Measurements from ENCODE around the gene NOL11.
"Not testable (repeated sequence)": the region's sequence is repeated elsewhere in the genome, so short reads cannot be mapped to it uniquely, and the experiment has no call there.

Gene NOL11

DNA sequence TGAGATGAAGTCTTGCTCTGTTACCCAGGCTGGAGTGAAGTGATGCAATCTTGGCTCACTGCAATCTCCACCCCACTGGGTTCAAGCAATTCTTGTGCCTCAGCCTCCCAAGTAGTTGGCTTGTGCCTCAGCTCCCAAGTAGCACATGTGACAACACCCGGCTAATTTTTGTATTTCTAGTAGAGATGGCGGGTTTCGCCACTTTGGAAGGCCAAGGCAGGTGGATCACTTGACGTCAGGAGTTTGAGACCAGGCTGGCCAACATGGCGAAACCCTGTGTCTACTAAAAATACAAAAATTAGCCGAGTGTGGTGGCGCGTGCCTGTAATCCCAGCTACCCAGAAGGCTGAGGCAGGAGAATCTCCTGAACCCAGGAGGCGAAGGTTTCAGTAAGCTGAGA, 39.0 kb downstream of the NOL11 start:
- not testable (repeated sequence) for DNase-seq

DNA sequence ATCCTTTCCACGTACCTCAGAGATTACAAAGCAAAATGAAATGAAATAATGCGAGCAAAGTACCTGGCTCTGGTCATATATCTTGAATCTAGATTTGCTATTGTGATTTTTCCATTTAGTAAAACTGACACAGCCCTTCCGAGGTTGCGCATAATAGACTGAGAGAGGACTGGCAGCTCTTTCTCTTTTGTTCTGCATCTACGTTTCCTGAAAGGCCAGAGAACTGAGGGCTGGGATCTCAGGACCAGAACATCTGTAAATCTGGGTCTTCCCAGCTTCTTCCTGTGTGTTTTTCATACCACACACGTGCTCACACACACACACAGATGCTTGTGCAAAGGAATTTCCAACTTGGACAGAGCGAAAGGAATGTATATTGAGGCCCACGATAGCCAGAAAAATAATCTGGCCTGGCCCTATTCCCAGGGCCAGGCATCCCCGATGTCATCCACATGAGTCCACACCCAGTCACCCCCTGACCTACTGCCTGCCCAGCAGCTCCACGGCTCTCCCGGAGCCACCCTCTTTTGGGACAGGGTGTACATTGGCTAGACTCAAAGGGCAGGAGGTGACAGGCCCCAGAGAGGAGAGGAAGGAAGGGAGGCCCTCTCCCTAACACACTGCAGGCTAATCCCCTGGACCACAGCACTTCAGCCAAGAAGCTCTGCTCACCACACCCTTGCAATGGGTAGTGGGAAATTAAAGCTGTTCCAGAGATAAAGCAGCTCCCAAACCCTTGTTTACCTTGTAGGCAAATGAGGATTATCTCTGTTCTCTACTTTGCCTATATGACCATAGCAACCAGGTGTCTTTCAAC, 41.8 kb downstream of the NOL11 start:
- DNase-seq: no peak

DNA sequence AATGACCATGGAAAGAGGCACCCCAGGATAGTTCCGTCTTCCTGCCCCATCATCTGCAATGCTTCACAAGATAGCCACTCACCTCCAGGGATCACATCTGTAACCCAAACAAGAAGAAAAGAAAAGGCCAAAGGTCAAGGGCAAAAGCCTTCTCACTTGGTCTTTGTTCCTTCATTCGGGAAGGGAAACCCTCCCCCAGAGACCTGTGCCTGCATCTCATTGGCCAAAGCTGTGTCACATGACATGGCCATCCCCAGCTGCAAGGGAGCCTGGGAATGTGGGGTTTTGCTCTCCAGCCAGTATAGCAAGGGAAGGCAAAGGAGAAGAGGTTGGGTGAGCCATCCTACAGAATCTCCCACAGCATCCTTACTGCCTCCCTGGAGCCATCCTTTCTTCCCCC, 47.9 kb downstream of the NOL11 start:
- DNase-seq: no peak

DNA sequence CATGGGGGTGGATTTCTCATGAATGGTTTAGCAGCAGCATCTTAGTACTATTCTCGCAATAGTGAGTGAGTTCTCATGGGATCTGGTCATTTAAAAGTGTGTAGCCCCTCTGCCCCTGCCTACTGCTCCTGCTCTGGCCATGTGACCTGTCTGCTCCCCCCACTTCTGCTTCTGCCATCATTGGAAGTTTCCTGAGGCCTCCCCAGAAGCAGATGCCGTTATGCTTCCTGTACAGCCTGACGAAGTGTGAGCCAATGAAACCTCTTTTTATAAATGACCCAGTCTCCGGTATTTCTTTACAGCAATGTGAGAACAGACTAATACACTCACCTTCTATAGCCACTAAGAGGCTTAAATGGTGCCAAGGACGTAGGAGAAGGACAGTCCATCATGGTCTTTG, 51.5 kb downstream of the NOL11 start:
- DNase-seq: no peak

DNA sequence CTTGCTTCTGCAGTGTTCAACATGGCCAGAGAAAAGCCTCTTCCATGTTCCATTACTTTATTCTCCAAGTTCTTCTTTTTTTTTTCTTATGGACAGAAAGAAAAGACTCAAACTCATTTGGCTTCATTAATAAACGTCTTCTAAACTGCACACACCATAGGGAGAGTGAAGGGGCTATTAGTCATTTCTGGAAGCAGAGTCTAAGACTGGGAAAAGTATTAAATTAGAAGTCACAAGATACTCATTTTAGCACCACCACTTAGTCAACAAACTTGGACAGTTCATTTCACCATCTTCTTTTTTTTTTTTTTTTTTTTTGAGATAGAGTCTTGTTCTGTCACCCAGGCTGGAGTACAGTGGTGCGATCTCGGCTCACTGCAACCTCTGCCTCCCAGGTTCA, 52.8 kb downstream of the NOL11 start:
- no peak for DNase-seq

DNA sequence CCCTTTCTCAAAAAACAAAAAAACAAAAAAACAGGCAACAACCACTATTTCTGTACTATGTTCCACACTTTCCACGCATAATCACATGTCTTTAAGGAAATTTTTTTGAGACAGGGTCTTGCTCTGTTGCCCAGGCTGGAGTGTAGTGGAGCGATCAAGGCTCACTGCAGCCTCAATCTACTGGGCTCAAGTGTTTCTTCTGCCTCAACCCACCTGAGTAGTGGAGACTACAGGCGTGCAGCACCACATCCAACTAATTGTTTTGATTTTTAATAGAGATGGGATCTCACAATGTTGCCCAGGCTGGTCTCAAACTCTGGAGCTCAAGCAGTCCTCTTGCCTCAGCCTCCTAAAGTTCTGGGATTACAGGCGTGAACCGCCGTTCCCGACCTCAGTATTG, 54.9 kb downstream of the NOL11 start:
- DNase-seq: no peak

DNA sequence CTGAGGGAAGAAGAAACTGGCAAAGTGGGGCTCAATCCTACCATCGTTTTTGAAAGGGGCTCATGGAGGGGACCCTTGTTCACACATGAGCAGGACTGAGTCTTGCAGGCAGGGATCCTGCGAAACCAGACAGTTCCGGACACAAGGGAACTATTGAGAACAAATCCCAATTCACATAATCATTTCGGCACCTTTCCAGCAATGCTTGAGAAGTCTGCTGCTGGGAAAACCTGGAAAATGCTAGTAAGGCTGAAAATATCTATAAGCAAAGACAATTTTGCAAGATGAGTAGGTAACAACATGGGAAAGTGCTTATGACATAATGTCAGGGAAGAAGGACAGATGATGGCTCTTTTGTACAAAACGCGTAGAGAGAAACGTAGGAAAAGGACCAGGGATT, 55.5 kb downstream of the NOL11 start:
- DNase-seq: no peak

DNA sequence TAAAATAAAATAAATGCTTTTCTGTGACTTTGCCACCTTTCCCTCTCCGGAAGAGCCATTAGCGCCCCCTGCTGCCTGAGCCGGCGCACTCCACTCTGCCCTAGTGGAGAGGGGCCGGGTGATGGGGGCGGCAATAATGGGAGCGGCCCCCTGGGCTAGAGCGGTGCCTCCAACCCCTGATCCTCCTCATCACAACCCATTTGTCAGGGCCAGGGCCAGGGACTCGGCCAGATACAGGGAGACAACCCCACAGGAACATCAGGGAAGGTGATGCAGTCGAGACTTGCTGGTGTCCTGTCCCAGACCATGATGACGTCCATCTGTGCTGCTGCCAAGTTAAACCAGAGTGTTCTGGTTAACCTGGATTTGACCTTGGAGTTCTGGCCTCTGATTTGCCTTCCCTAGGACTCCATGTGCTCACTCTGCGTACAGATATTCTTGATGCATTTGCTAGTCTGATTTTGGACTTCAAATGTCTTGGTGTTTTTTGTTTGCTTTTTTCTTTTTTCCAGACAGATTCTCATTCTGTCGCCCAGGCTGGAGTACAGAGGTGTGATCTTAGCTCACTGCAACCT, 61.4 kb downstream of the NOL11 start:
- DNase-seq: no peak

DNA sequence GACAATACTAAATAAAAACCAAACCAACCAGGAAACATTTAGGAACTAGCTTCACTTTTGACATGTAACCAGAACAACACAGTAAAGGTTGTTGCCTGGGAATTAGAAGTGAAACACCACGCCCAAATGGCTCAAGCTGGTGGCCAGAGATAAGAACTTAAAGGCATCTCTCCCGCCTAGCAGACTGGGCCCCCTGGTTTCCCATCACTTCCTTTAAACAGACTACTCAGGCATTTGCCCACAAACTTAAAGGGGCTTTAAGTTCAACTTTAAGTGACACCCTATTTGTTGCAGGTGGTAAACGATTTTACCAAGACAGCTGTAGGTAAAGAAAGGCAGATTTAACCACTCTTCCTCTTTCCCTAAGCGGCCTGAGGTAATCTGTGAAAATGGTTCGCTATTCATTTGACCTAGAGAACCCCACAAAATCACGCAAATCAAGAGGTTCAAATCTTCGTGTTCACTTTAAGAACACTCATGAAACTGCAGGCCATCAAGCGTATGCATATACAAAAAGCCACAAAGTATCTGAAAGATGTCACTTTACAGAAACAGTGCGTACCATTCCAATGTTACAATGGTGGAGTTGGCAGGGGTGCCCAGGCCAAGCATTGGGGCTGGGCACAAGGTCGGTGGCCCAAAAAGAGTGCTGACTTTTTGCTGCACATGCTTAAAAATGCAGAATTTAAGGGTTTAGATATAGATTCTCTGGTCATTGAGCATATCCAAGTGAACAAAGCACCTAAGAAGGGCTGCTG, 66.8 kb downstream of the NOL11 start:
- no peak for DNase-seq

DNA sequence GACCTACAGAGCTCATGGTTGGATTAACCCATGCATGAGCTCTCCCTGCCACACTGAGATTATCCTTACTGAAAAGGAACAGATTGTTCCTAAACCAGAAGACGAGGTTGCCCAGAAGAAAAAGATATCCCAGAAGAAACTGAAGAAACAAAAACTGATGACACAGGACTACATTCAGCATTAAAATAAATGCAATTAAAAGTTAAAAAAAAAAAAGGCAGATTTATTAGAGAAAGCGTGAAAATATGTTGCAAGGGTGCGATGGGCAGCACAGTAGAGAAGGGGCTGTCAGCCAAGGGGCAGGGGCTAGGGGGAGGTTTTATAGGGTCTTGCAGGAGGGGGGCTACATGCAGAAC, 67.4 kb downstream of the NOL11 start:
- DNase-seq: no peak

DNA sequence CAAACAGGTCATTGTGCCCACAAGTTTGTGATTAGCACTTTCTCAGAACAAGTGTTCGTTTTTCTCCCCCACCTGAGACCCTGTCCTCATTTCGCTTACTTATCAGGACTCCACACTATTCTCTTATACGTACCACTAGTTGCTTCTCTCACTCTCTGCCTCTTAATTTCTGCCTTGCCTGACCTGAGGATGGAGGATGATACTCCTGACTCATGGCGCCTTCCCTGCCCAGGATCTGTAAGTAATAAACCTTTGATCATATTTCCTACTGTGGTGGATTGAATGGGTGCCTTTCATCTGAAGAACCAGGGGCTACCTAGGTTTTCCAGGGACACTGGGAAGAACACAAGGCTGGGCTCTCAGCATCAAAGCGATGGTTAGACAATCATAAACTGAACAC, 67.8 kb downstream of the NOL11 start:
- no peak for DNase-seq

Data from SIG-M5 (cell line).